ENCODE data around the gene ZBTB37. TPM values are rescaled to one million over a fixed set of nuclear protein-coding genes. Genes with fewer than 3 reads are reported as not detected.

The ZBTB37 gene
- total RNA-seq (2022) (8.1 and 8.4 TPM in 2 replicates), Bru-seq, nascent RNA (percentile 66 among the genes with signal in this experiment), BruChase-seq, experiment 1, labeled RNA remaining after a 2-hour chase (percentile 87 among the genes with signal in this experiment), BruChase-seq, experiment 2, labeled RNA remaining after a 6-hour chase (percentile 78 among the genes with signal in this experiment)
- long read RNA-seq, partial matches to known transcripts, result 1 of 2 reads
- long read RNA-seq, other reads (novel, unspliced or antisense), result 1 of 2 reads

GRCh38 chr1:173868266-173869020, at the start of gene ZBTB37:
ZBTB37 (plus strand) TSS chr1:173868380; CDS start chr1:173870226, 1,846 bp downstream.
- Mint-ChIP-seq H3K27ac (ENCODE audit: unreplicated experiment) (peak within 1 kb of the TSS; percentile 100), H3K4me1 (ENCODE audit: low read depth, unreplicated experiment) (peaks cover 12% of the 10 kb centered on the region), H3K9me3 (ENCODE audit: unreplicated experiment) (no peaks in the 10 kb centered on the region), H3K4me3 (ENCODE audit: unreplicated experiment) (peak within 1 kb of the TSS; percentile 99), H3K36me3 (ENCODE audit: insufficient read depth, unreplicated experiment) (peaks cover 55% of the 10 kb centered on the region), H3K27me3 (ENCODE audit: insufficient read depth, unreplicated experiment) (peaks cover 5% of the 10 kb centered on the region)
- Histone ChIP-seq H3K27me3 (replicated peaks; ENCODE audit: control insufficient read depth, insufficient read depth, low read length) (no peaks in the 10 kb centered on the region), H3K9me3 (no peaks in the 10 kb centered on the region), H3K4me1 (peaks cover 13% of the 10 kb centered on the region; the same call in 1 of the 2 replicates), H3K4me3 (ENCODE audit: low read depth, low read length) (peak within 1 kb of the TSS; percentile 82), H3K36me3 (ENCODE audit: control insufficient read depth, insufficient read depth, low read length) (peaks cover 5% of the 10 kb centered on the region; the same call in 1 of the 2 replicates)
- POLR2A ChIA-PET, result interaction anchor here (0.5 to 1.7 kb wide), 21 partner anchors 8 to 1151 kb away, joined by 3 to 17 read pairs (median 3); partner anchors contain the start of genes DARS2, KLHL20, PRDX6 and RC3H1
- TF ChIP-seq CTCF (IDR thresholded peaks at IDR 0.05; ENCODE audit: insufficient read depth in 1 of 2, low read depth in 1 of 2, low read length in 1 of 2, severe bottlenecking in 1 of 2, unreplicated experiment in 1 of 2), result no peak
- DNase-seq, result peak; percentile 98 to 99
- CTCF ChIA-PET, result interaction anchor here (0.6 to 0.8 kb wide), 2 partner anchors 36 to 442 kb away, joined by 3 read pairs; no protein-coding TSS in a partner anchor
- BruUV-seq (replicated peaks), result no TSS peak
- intact Hi-C loops (cut with micrococcal nuclease; ENCODE audit: unreplicated experiment), result loop anchor here (1.0 to 5.0 kb wide), 6 partner anchors 44 to 394 kb away; partner anchors contain the start of genes CENPL, DARS2, RABGAP1L and RC3H1

- CTCF ChIA-PET, result no interaction called here
- no peaks in the 10 kb centered on the region for H3K27me3 ChIP-seq (replicated peaks; ENCODE audit: control insufficient read depth, insufficient read depth, low read length)
- Mint-ChIP-seq H3K4me1 (ENCODE audit: low read depth, unreplicated experiment) (peaks cover 30% of the 10 kb centered on the region), H3K36me3 (ENCODE audit: insufficient read depth, unreplicated experiment) (peaks cover 30% of the 10 kb centered on the region), H3K27me3 (ENCODE audit: insufficient read depth, unreplicated experiment) (no peaks in the 10 kb centered on the region), H3K27ac (ENCODE audit: unreplicated experiment) (peak overlapping the region; percentile 14), H3K4me3 (ENCODE audit: unreplicated experiment) (peak overlapping the region; percentile 6), H3K9me3 (ENCODE audit: unreplicated experiment) (peaks cover 15% of the 10 kb centered on the region)
- H3K4me3 ChIP-seq (ENCODE audit: low read depth, low read length), result no peak overlapping the region
- POLR2A ChIA-PET, result interaction anchor here (1.0 kb wide), 1 partner anchor 50 kb away, joined by 3 read pairs; the partner anchor contains the start of genes GAS5 and ZBTB37
- TF ChIP-seq CTCF (IDR thresholded peaks at IDR 0.05; ENCODE audit: insufficient read depth in 1 of 2, low read depth in 1 of 2, low read length in 1 of 2, severe bottlenecking in 1 of 2, unreplicated experiment in 1 of 2), result no peak
- H3K4me1 ChIP-seq, result peaks cover 16% of the 10 kb centered on the region
- intact Hi-C loops (cut with micrococcal nuclease; ENCODE audit: unreplicated experiment), result no loop called here
- no peaks in the 10 kb centered on the region for H3K36me3 ChIP-seq (ENCODE audit: control insufficient read depth, insufficient read depth, low read length)
- peak in 1 of 2 experiments; percentile 5 for DNase-seq
- no peaks in the 10 kb centered on the region for H3K9me3 ChIP-seq
- BruUV-seq (replicated peaks), result no TSS peak
Observed at GRCh38 chr1:173818459-173818858, 49.7 kb upstream of the ZBTB37 start.

- Mint-ChIP-seq H3K9me3 (ENCODE audit: unreplicated experiment) (no peaks in the 10 kb centered on the region), H3K27ac (ENCODE audit: unreplicated experiment) (peak overlapping the region; percentile 13), H3K36me3 (ENCODE audit: insufficient read depth, unreplicated experiment) (peaks cover 52% of the 10 kb centered on the region), H3K4me3 (ENCODE audit: unreplicated experiment) (peak overlapping the region; percentile 100), H3K27me3 (ENCODE audit: insufficient read depth, unreplicated experiment) (no peaks in the 10 kb centered on the region), H3K4me1 (ENCODE audit: low read depth, unreplicated experiment) (peaks cover 33% of the 10 kb centered on the region)
- Histone ChIP-seq H3K27me3 (replicated peaks; ENCODE audit: control insufficient read depth, insufficient read depth, low read length) (no peaks in the 10 kb centered on the region), H3K36me3 (ENCODE audit: control insufficient read depth, insufficient read depth, low read length) (no peaks in the 10 kb centered on the region), H3K4me3 (ENCODE audit: low read depth, low read length) (no peak overlapping the region), H3K4me1 (peaks cover 16% of the 10 kb centered on the region), H3K9me3 (no peaks in the 10 kb centered on the region)
- no peak for DNase-seq
- intact Hi-C loops (cut with micrococcal nuclease; ENCODE audit: unreplicated experiment), result no loop called here
- ChIA-PET POLR2A (interaction anchor here (0.7 kb wide), 1 partner anchor 287 kb away, joined by 5 read pairs; no protein-coding TSS in a partner anchor), CTCF (no interaction called here)
- TF ChIP-seq CTCF (IDR thresholded peaks at IDR 0.05; ENCODE audit: insufficient read depth in 1 of 2, low read depth in 1 of 2, low read length in 1 of 2, severe bottlenecking in 1 of 2, unreplicated experiment in 1 of 2), result no peak
- no TSS peak for BruUV-seq (replicated peaks)
Observed at GRCh38 chr1:173821680-173822079, 46.5 kb upstream of the ZBTB37 start.

Data from Caco-2 (cell line).